Ishikawa (cell line): ENCODE measurements around the gene PIANP.

Experiments used
- CREB1 ChIP-seq: IDR thresholded peaks from 2 replicates; pipeline ENCODE4 v1.6.1; 2012; ENCODE audit warnings: low read depth
- EGR1 ChIP-seq: IDR thresholded peaks from 2 replicates; pipeline ENCODE4 v1.6.1; 2012
- RAD21 ChIP-seq: IDR thresholded peaks from 2 replicates; pipeline ENCODE4 v1.6.1; 2012; ENCODE audit warnings: low read depth
- TAF1 ChIP-seq: IDR thresholded peaks from 2 replicates; pipeline ENCODE4 v1.6.1; 2012; ENCODE audit warnings: low read depth, mild to moderate bottlenecking
- ZBTB7A ChIP-seq: IDR thresholded peaks from 2 replicates; pipeline ENCODE4 v1.6.1; 2012; ENCODE audit warnings: low read depth

- TF ChIP-seq EGR1 (no peak), RAD21 (no peak), CREB1 (no peak), TAF1 (no peak), ZBTB7A (no peak)
Measured at GRCh38 chr12:6725350-6725749, 24.7 kb upstream of the PIANP start.
